ENCODE measurements around the gene CKS2.

The CKS2 gene

DNA sequence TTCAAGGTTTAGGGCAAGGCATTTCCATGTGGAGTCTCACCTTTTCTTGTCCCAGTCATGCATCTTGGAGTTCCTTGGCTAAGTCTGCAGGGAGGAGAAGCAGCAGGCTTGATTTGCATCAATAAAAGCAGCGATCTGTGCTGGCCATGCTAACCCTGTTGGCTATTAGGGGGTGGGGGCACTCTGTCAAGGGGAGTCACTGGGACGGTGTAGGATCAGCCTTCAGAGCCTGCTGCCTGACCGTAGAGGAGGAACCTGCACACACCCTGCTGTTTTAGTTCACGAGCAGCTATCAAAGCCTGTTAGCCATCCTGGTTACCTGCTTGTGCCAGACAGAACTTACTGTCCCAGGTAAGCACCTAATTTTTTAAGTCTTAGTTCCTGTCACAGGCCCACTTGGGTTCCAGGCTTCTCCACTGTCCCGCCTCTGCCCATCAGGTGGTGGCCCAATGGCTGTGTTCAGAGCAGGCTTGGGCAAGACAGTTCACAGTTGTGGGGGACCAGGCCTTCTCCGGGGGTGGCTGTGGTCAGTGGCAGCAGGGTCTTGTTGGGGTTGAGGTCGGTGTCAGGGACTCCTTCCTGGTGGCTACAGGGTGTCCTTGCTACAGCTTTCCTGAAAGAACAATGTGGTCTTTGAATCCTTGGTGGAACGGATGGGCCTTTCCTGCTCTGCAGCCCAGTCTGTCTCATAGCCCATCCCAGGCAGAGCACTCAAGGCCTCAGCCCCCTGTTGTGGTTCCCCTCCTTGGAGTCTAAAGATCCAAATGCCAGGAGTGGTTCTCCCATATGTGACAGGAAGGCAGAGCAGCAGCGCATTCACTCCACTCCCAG, 51.0 kb downstream of the CKS2 start:
- TF ChIP-seq CTCF (IDR thresholded peaks at IDR 0.05; ENCODE audit: insufficient read depth, missing control alignments), result no peak
- FAIRE-seq (no peak), DNase-seq (ENCODE audit: insufficient read length, low spot score) (no peak)

DNA sequence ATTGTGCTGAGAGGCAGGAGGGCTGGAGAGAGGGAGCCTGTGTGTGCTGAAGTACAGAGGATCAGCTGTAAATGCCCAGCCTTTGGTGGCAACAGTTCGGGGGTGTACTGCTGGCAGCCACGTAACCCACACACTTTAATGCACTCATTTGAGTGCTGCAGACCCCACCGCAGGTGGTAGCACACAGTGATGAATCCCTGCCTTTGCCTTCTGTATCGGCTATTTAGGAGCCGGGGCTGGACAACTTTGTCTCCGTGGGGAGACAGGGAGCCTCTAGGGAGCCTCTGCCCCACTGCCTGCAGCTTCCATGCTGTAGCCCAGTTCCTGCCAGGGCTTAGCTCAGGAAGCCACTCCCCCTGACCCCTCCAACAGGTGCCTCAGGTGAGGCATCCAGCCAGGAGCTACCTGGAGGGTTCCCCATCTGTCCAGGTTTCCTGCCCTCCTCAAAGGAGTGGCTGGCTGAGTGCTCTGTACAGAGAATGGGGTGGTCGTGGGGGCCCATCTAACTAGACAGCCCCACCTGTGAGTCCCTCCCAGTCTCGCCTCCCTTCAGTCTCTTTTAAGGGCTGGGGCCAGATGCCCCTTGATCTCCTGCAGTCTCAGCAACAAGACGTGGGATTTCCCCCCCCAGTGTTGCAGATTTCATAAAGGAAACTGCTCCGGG, 51.8 kb downstream of the CKS2 start:
- DNase-seq (ENCODE audit: insufficient read length, low spot score) (no peak), FAIRE-seq (no peak)
- TF ChIP-seq CTCF (IDR thresholded peaks at IDR 0.05; ENCODE audit: insufficient read depth, missing control alignments), result no peak

DNA sequence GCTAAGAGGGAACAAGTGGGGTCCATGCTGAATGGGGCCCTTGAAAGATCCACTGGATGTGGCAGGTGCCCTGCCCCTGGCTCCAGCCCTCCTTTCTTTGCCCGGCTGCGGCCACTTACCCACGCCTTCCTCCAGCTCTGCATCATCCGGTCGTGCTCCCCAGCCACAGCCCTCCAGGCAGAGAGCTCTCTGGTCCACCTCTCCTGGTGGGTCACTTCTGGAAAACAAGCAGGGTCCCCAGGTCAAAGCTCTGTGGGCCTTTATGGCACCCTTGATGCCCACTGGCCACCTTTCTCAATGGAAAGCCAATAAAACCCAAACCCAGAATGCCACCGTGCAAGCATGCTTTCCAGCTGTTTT, 52.3 kb downstream of the CKS2 start:
- DNase-seq (ENCODE audit: insufficient read length, low spot score) (peak; percentile 12), FAIRE-seq (no peak)
- TF ChIP-seq CTCF (IDR thresholded peaks at IDR 0.05; ENCODE audit: insufficient read depth, missing control alignments), result no peak

DNA sequence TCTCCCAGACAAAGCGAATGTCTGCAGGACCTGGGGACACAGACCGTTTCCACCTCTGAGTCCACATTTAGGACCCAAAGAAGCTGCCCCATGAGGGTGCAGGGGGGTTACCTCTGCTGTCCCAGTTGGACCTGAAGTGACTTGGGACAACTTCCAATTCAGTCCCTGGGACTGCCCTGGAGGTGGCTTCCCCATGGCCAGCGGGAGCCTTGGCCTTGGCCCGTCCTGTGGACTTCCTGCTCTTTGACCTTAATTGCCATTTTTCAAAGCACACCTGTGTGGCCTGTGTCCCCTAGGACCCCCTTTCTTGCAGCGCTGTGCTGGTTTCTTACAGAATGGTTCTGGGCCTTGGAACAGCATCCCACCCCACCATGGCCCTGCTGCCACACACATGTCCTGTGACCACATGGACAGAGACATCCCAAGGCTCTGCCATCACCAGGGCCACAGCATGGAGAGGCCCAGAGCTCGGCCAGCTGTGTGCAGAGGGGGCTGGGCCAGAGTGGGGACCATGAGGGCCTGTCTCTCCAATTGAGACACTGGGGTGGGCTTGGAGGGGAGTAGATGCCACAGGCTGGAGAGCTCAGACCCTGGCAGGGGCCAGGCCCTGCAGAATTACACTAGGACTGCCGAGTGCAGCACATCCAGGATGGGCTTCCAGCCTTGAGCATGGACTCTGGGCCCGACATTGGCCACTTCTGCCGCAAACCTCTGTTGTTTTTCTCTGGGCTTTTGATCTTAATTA, 53.1 kb downstream of the CKS2 start:
- no peak for DNase-seq (ENCODE audit: insufficient read length, low spot score)
- no peak for FAIRE-seq
- TF ChIP-seq CTCF (IDR thresholded peaks at IDR 0.05; ENCODE audit: insufficient read depth, missing control alignments), result no peak

- FAIRE-seq (no peak), DNase-seq (ENCODE audit: insufficient read length, low spot score) (no peak)
- no peak for TF ChIP-seq CTCF (IDR thresholded peaks at IDR 0.05; ENCODE audit: insufficient read depth, missing control alignments)
Measured at GRCh38 chr9:89364666-89365531, 53.9 kb downstream of the CKS2 start.

DNA sequence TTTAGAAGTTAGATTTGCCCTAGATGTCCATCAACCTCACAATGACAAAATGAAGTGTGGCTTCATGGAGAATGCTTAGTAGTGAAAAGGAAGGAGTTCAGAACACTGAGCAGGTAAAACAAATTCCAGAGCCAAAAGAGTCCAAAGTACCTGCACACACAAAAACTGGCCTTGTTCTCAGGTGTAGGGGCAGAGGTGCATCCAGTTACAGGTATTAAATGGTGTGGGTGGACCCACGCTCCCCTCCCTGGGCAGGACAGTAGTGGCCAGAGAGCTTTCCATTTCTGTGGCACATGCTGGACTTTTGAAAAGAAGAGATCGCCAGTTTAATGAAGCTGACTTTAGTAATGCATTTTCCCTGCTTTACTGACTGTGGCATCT, 54.5 kb downstream of the CKS2 start:
- FAIRE-seq (no peak), DNase-seq (ENCODE audit: insufficient read length, low spot score) (no peak)
- no peak for TF ChIP-seq CTCF (IDR thresholded peaks at IDR 0.05; ENCODE audit: insufficient read depth, missing control alignments)

Data from D721Med (cell line).